Activated CD4-positive, alpha-beta T cell treated with anti-CD3 and anti-CD28 coated beads, Interleukin-2, amount 50 U/mL, for 24 hours (primary cell): ENCODE results near the gene IKZF3.
"Not testable (repeated sequence)": the region's sequence is repeated elsewhere in the genome, so short reads cannot be mapped to it uniquely, and the experiment has no call there.

Source experiments
- DNase-seq, 2 donors: peaks; one replicate each; pipeline ENCODE4 v3.0.0-alpha.2; 2020; ENCODE audit warnings: low read depth in 1 of 2, low spot score in 1 of 2

The IKZF3 gene

GRCh38 chr17:39742126-39742855 is 121.8 kb downstream of the IKZF3 start:
- no peak for DNase-seq

GRCh38 chr17:39740357-39741111 is 123.6 kb downstream of the IKZF3 start:
- DNase-seq: no peak

- no peak for DNase-seq
Observed at GRCh38 chr17:39739885-39740356, 124.2 kb downstream of the IKZF3 start.

- DNase-seq: no peak
Observed at GRCh38 chr17:39738983-39739884, 124.9 kb downstream of the IKZF3 start.

GRCh38 chr17:39738568-39738901 is 125.6 kb downstream of the IKZF3 start:
- DNase-seq: peak in 1 of 2 donors; percentile 39

DNA sequence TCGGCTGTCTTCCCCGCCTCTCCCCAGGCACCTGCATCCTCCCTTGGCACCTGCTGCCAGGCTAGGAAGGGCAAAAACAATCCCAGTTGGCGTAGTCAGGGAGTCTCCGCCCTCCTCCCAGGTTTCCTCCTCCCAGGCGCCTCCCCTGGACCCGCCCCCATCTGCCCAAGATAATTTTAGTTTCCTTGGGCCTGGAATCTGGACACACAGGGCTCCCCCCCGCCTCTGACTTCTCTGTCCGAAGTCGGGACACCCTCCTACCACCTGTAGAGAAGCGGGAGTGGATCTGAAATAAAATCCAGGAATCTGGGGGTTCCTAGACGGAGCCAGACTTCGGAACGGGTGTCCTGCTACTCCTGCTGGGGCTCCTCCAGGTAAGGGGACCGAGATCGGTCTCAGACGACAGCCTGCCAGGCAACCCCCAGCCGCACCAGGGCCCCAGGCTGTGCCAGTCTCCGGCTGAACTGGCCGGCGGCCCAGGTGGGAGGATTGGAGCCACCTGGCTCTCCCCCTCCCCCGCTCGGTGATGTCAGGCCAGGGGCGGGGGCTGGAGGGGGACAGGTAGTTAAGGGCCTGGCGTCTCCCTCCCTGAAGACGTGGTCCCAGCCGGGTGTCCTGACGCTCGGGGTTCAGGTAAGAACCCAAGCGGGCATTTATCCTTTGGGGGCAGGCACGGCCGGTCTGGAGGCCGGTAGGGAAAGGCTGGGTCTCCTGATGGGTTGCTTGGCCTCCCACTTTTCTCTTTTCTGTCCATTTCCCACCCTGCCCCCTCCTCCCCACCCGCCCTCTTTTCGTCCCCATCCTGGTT is 126.1 kb downstream of the IKZF3 start, which contains the start of gene GRB7:
Gene GRB7, plus strand, starts transcription at position 179 of the 808 bp plus-strand sequence. CDS start 4,364 bp downstream, outside the sequence.
- DNase-seq: no peak

DNA sequence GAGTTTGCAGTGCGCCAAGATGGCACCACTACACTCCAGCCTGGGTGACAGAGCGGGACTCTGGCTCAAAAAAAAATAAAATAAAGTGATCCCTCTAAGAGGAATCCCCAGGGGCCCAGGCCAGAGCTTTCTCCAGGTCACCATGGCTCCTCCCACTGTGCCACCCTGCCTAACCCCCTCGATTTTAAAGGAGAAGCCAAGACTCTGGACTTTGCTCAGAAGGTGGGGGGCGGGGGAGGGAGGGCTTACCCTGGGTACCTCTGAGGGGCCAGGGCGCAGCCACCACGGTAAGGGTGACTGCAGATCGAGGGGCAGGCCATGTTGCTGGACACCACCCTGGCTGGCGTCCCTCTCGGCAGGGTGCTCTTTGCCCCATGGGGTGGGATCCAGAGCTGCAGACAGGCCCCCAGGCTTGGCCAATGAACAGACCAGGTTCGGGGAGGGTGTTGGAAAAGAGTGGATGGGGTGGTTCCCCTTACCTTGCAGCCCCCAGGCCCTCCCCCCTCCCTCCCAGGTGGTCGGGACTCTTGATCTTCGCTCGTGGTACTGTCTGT is 126.8 kb downstream of the IKZF3 start:
- DNase-seq: no peak

DNA sequence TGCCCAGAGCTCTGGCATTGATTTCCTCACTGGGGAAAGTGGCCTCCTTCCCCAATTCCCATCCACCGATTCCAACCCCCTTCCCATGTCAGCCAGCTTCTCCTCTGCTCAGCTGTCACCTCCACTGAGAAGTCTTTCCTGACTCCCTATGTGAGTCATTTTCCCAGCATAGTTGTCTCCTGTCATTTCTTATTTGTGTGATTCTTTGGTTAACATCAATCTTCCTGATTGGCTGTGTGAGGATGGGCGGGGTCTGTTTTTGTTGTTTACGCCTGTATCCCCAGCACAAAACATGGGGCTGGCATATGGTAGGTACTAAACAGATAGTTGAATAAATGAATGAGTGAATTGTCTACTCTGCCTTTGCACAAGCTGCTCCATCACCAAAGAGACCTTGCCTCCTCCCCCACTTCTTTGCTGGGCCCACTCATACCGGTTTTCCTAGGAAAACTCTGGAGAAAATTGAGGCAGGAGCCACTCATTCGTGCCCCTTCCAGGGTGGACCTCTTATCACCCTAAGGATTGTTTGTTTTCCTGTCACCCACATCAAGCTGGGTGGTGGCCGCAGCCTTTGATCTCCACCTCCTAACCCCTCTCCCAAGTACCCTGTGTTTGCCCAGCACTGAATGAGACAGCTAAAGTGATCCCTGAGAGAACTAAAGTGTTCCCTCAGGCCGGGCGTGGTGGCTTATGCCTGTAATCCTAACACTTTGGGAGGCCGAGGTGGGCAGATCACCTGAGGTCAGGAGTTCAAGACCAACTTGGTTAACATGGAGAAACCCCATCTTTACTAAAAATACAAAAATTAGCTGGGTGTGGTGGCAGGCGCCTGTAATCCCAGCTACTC is 127.6 kb downstream of the IKZF3 start:
- no peak for DNase-seq

DNA sequence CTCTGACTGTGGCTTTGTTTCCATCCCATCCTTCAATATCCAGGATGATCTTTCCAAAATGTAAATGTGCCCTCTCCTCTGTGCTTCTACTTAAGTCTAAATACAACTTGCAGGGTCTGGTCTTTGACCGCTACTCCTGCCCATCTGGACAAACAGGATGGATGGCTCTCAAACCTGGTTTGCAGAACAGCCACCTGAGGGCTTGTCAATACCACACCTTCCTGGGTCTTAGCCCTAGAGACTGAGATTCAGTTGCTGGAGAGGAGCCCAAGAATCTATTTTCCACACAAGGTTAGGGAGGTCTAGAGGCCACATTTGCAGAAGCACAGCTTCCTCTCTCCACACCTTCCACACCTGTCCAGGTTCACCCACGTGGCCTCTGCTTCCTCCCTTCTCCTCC is 128.2 kb downstream of the IKZF3 start:
- DNase-seq: no peak

DNA sequence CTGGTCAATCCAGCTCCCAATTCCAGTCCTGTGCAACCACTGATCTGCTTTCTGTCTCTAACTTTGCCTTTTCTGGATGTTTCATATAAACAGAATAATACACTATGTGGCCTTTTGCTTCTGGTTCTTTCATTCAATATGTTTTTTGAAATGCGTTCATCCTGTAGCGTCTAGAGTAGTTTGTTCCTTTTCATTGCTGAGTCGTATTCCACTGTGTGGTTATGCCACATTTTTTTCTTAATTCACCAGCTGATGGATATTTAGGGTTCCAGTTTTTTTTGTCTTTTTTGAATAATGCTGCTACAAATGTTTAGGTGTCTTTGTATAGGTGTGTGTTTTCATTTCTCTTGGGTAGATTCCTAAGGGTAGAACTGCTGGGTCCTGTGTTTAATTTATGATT is 131.5 kb downstream of the IKZF3 start:
- DNase-seq: no peak

GRCh38 chr17:39730095-39730921 is 133.8 kb downstream of the IKZF3 start, which contains the start of gene MIEN1:
Gene MIEN1, minus strand, starts transcription at chr17:39730532. Its CDS starts 37 bp downstream, at chr17:39730495.
- DNase-seq: peak; percentile 89 to 96

DNA sequence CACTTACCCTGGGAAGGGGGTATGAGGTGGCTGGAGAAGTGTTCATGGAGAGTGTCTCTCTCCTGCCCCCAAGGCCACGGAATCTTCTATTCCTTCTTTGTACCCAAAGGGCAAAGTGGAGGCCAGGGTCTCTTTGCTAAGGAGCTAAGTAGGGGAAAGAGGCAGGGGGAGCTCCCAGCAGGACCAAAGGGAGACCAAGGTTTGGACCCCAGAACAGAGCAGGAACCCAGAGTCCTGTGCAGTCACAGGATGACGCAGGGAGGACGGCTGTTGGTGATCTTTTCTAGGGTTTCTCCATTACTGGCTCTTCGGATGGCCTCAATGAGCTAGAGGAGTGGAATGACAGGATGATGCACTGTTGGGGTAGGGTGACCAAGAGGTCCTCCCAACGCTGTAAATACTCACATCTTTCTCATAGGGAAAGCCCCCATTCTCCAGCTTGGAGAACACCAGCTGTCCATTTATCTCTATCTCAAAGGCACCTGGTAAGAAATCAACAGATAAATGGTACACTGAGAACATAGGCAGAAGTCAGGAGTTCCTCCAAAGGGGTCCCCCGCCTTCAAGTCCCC is 134.7 kb downstream of the IKZF3 start:
- no peak for DNase-seq

- DNase-seq: no peak
Observed at GRCh38 chr17:39727556-39727955, 136.6 kb downstream of the IKZF3 start.

- no peak for DNase-seq
Observed at GRCh38 chr17:39726617-39727016, 137.5 kb downstream of the IKZF3 start.

GRCh38 chr17:39725923-39726322 is 138.2 kb downstream of the IKZF3 start:
- DNase-seq: not testable (repeated sequence)

- DNase-seq: no peak
Observed at GRCh38 chr17:39724731-39725130, 139.4 kb downstream of the IKZF3 start.

DNA sequence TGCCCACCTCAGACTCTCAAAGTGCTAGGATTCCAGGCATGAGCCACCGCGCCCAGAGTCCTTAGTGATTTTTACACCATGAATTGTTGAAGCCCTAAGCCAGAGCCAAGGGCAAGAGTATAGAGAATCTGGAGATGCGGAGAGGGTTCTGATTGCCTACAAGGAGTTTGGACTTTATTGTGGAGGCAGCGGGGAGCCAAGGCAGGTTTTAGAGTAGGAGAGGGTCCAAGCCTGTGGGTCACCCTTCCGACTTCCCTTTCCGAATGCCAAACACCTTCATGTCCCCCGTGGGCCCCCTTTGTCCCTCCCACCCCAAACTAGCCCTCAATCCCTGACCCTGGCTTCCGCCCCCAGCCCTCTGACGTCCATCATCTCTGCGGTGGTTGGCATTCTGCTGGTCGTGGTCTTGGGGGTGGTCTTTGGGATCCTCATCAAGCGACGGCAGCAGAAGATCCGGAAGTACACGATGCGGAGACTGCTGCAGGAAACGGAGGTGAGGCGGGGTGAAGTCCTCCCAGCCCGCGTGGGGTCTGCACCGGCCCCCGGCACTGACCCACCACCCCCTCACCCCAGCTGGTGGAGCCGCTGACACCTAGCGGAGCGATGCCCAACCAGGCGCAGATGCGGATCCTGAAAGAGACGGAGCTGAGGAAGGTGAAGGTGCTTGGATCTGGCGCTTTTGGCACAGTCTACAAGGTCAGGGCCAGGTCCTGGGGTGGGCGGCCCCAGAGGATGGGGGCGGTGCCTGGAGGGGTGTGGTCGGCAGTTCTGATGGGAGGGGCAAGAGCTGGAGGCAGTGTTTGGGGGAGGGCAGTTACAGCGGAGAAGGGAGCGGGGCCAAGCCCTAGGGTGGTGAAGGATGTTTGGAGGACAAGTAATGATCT is 140.9 kb downstream of the IKZF3 start:
- DNase-seq: no peak
